ENCODE results near the gene RSU1. TPM values are rescaled to one million over a fixed set of nuclear protein-coding genes. Genes with fewer than 3 reads are reported as not detected.

RSU1 gene
- total RNA-seq, 1 experiment from 2014 or later, result 35.2 TPM

DNA sequence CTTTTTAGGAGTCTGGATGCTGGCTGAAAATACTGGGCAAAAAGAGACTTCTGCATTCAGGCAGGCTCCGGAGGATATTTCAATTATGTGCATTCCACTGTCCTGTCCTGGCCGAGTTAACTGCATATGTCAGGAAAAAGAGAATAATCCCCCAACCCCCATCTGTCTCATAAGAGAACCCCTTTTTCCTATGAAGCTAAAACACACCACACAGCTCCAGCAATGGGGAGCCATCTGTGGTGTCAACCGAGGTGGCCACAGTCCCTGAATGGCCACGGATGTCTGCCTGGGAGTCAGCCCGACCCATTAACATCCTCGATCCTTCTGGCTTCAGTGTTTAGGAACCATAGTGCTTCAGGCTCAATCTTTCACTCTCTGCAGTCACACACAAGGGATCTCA, 70.4 kb downstream of the RSU1 start:
- no peak for DNase-seq (ENCODE audit: extremely low read depth, low read depth)

DNA sequence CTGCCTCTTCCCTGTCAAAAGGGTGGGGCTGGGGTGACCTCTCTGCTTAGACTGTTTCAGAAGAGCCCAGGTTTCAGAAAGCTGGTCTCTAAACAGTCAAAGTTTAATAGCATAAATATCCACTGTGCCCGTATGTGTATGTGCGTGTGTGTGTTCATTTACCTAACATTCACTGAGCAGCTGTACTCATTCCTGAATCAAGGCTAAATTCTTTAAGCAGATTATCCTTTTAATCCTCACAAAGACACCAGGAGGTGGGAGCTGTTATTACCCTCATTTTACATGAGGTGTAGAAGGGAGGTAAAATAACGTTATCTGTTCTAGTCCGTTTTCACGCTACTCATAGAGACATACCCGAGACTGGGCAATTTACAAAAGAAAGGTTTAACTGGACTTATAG, 72.2 kb downstream of the RSU1 start:
- no peak for DNase-seq (ENCODE audit: extremely low read depth, low read depth)

DNA sequence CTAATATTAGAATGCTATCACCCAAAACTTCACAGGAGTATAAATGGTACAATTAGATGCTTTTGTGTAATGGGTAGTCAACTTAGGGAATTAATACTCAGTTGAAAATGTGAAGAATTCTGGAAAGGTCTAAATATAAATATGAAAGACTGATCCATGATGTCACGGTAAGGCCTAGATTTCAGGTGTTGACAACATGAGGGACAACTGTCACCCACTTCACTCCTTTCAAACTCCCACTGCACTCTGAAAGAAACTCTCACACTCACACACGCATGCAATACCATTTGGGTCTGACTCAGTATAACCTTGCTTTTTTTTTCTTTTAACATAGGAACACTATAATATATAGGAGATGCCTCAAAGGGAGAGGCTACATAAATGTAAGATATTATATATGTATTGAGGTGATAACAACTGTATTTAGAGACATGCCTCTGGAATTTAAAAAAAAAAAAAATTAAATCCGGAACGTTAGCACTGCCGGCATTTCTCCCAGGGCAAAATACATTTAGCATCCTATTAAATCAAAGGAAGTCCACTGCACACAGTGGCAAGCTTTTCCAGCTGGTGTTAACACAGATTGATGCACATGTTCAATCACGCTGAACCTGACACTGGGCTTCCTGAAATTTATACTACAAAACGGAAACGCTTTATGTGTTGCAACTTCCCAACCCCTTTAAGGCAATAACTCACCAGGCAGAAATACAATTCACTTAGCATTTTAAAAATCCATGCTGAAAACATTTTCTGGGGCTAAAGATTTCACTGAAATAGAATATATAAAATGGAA, 74.9 kb downstream of the RSU1 start:
- no peak for DNase-seq (ENCODE audit: extremely low read depth, low read depth)

DNA sequence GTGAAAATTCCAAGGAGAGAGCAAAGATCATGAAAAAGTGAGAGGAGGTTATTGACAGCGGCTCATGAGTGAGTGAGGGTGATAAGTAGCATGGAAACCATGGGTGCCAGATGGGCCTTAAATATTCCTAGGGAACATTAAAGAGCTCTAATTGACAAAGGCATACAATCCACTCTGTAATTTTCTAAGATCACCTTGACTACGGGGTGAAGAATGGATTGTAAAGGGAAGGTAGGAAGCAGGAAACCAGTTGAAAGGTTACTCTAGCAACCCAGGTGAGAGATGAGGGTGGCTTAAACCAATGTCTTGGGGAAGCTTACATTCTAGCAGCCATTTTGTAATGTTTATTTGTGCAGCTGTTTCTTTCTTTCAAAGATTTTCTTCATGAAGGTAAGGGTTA, 75.7 kb downstream of the RSU1 start:
- DNase-seq (ENCODE audit: extremely low read depth, low read depth), result no peak

DNA sequence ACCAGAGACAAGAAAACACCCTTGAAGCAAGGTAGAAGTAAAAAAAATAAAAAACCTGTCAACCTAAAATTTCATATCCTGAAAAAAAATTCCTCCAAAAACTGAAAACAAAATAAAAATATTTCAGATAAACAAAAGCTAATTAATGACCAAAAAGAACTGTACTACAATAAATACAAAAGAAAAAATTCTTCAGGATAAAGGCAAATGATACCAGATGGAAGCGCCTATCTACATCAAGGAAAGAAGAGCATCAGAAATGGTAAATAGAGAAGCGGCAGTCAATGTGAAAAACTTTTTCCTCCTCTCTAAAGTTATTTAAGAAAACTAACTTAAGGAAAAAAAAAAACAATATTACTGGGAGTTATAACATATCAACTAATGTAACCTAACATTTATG, 79.8 kb downstream of the RSU1 start:
- DNase-seq (ENCODE audit: extremely low read depth, low read depth), result no peak

DNA sequence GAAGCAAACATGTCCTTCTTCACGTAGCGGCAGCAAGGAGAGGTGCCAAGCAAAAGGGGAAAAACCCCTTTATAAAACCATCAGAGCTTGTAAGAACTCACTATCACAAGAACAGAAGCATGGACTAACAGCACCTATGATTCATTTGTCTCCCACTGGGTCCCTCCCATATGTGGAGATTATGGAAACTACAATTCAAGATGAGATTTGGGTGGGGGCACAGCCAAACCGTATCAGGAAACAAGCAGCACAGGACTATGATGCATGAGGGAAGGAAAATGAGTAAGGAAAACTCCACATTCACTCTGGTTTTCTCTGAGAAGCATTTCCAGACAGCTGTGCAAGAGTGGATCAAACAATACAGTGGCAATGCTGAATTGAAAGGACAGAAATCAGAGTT, 81.6 kb downstream of the RSU1 start:
- no peak for DNase-seq (ENCODE audit: extremely low read depth, low read depth)

DNA sequence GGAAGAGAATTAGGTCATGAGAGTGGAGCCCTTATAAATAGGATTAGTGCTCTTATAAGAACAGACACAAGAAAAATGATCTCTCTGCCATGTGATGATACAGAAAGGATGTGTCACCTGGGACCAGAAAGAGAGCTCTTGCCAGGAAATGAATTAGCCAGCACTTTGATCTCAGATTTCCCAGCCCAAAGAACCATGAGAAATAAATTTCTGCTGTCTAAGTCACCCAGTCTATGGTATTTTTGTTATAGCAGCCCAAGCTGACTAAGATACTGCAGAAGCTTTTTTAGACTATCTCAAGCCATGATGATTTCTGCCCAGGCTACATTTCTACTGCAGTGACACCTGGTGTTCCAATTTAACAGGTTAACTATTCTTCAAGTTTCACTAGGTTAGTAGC, 84.8 kb downstream of the RSU1 start:
- DNase-seq (ENCODE audit: extremely low read depth, low read depth), result no peak

DNA sequence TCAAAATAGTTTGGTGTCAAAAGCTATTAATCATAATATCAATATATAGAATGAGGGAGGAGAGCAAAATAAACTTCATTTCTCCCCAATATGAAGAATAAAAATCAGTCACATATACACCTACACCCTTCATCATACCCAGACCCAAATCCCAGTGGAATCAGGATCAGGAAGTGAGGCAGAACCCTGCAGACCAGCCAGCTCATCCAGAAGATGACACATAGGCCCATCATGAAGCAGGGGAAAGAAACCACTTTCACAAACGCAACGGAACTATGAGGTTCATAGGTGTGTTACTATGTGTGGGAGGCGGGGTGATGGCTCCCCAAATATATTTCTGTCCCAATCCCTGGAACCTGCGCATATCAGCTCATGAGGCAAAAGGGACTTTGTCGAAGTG, 89.0 kb downstream of the RSU1 start:
- no peak for DNase-seq (ENCODE audit: extremely low read depth, low read depth)

DNA sequence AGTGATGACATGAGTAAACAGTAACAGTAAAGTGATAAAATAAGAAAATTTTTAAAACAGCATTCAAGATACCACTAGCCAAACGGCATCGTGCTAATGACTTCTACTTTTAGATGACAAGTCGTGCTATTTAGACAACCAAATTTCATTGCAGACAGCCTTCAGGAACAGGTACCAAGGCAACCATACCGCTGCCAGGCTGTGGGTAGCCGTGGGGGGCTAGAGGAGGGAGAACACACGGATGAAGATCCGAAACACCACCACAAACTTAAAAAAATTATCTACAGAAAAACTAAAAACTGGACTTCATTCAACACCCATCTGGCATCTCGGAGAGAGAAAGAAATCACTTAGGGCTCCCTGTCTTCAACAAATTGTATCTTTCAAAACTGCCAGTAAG, 89.6 kb downstream of the RSU1 start:
- no peak for DNase-seq (ENCODE audit: extremely low read depth, low read depth)

DNA sequence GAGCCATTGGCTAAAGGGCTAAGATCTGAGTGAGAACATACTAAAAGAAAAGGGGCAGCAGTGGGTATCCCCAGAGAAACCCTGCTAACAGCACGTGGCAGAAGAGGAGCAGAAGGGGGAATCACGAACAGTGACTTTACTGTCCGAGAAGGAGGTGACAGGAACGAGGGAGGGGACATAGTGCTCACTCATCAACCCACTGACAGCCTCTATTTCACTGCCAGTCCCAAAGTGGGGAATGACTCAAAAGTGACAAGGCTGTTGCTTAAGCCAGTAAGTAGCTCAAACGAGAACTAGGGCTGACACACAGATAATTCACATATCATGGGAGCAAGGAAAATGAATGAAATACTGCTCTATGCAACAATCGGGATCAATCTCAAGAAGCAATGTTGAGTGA, 92.7 kb downstream of the RSU1 start:
- no peak for DNase-seq (ENCODE audit: extremely low read depth, low read depth)

DNA sequence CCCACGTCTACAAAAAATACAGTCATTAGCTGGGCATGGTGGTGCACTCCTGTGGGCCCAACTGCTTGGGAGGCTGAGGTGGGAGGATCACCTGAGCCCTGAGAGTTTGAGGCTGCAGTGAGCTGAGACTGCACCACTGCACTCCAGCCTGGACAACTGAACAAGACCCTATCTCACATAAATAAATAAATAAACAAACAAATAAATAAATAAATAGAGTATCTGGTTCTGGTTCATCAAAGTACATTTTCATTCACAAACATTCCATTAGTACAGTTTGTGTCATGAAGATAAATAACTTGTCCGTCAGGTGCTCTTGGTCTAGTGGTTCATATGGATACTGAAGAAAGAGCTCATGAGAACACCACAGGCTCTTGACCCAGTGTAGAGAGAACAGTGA, 96.4 kb downstream of the RSU1 start:
- no peak for DNase-seq (ENCODE audit: extremely low read depth, low read depth)

DNA sequence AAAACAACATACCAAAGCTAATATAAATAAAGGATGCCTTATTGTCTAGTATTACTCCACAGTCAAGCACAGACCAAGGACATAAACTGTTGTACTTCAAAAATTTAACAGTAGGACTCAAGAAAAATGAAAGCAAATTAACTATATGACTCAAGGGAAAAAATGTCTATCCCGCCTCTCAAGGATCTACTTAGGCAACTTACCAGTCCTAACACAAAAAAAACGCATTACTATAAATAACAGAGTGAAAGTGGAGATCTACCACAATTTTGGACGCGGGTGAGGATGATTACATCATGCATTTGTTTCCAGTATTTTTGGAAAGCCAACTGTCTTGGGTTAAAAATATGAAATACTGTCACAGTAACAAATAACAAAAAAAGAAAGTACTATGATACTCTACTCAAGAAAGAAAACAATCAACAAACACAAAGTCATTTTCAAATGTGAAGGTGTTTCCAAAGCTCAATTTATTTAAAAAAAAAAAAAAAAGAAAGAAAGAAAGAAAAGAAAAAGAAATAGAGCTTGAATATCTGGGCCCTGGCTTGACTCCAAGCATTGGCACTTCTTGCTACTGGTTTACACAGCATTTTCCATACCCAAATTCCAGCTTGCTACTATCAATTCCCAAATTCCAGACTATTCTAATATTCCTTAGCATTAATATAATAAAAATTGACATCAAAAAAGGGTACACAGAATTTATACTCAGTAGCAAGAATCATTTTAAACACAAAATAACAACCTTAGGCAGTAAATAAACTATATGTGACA, 99.4 kb downstream of the RSU1 start:
- DNase-seq (ENCODE audit: extremely low read depth, low read depth), result no peak

DNA sequence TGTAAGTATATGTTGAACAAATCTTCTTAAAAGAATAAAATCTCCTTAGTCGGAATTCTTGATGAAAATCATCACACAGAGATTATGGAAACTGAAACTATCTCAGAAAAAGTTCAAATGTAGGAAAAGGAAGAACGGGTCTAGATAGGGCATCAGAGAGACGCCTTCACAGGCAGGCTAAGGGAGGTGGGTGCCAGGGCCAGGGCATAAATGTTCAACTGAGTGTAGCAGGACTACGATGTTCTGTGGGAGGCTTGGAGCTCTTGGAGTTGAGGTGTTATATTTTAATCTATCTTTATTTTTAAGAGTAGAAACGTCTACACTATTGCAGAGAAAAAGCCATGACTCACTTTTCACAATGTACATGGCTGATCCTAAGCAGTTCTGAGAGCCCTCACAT, 101.2 kb downstream of the RSU1 start:
- DNase-seq (ENCODE audit: extremely low read depth, low read depth), result no peak

DNA sequence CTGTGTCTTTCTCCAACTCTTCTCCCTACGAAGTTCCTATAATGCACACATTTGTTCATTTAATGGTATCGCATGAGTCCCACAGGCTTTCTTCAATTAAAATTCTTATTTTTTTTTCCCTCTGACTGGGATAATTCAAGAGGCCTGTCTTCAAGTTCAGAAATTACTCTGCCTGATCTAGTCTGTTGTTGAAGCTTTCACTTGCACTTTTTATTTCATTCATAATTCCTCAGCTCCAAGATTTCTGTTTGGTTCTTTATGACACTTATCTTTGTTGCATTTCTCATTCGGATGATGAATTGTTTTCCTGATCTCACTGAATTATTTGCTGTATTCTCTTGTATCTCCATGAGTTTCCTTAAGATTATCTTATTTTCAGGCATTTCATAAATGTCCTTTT, 103.9 kb downstream of the RSU1 start:
- no peak for DNase-seq (ENCODE audit: extremely low read depth, low read depth)

DNA sequence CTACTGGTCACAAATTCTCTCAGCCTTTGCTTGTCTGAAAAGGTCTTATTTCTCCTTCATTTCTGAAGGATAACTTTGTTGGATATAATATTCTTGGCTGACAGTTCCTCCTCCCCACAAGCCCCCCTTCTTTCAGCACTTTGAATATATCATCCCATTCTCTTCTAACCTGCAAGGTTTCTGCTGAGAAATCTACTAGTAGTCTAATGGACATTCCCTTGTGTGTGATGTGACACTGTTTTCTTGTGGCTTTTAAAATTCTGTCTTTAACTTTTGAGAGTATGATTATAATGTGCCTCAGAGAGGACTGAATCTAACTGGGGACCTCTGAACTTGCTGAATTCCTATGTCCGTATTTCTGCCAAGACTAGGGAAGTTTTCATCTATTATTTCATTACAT, 104.3 kb downstream of the RSU1 start:
- DNase-seq (ENCODE audit: extremely low read depth, low read depth), result no peak

DNA sequence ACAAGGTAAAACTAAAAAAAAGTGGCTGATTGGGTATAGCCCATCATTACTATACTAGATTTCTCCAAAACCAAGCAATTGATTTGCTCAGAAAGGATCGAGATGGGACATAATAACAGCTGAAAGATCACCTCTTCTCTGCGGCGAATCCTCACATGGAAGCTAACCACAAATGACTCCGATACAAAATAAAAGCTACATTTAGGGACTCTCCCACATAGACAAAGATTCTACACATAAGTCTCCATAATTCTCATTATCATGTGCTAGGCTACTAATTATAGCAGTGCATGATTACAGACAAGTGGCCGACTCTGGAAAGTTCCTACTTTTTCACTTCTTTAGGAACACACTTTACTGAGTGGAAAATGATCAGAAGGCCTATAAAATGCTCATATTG, 116.9 kb downstream of the RSU1 start:
- no peak for DNase-seq (ENCODE audit: extremely low read depth, low read depth)

DNA sequence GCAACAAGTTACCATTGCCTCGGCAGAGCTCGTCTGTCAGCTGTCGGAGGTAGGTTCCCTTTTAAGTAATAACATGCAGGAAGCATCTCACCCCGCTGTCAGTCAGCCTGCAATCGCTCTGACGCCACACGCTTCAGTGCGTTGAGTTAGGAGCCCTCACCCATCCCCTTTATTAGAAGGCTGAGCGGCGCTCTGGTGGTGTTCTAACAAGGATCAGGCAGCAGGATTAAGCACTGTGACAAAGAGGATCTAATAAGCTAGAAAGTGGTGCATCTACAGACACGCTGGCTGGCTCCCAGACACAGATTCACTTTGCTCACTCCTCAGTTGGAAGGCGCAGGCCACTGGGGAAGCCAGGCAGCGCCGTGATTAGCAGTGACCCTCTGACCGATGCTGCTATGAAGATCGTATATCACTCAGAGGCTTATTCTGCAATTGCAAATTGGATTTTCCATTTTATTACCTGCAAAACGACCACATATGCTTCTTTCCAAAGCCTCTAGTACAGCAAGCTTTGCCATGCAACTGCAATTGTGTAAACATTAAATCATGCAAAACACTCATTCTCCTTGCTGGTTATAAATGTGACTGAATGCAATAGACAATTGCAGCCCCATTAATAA, 117.7 kb downstream of the RSU1 start:
- no peak for DNase-seq (ENCODE audit: extremely low read depth, low read depth)

DNA sequence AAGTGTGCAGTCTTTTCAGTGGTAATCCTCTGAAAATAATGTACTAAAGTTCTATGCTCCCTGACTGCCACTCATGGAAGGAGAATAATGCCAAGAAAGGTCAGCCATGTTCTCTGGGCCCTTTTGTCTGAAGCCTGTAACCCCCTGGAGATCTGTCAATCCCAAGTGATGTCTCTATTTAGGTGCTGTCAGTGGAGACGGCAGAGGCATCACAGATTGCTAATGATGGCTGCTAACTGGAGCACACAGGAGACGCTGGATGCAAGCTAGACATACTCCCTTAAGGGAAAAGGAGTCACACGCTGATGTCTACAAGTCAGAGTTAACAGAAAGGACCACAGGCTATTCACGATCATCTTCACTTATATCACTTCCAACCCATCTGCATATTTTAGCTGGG, 118.8 kb downstream of the RSU1 start:
- no peak for DNase-seq (ENCODE audit: extremely low read depth, low read depth)

DNA sequence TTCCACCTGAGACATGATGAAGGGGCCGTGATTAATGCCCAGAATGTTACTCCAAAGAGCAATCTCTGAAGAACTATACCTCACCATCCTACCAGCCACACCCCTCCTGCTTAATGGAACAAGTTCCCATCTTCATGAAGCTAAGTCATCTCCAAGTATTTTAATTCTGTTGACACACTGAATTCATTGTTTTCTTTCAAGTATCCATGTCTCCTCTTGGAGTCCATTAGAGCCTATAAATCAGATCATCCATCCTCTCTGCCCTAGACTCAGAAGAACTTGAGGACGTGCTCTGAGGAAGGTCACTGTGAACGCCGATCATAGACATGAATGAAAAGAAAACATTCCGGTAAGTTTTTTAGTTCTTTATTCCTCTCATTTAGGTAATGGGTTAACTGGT, 126.8 kb downstream of the RSU1 start:
- DNase-seq (ENCODE audit: extremely low read depth, low read depth), result no peak

DNA sequence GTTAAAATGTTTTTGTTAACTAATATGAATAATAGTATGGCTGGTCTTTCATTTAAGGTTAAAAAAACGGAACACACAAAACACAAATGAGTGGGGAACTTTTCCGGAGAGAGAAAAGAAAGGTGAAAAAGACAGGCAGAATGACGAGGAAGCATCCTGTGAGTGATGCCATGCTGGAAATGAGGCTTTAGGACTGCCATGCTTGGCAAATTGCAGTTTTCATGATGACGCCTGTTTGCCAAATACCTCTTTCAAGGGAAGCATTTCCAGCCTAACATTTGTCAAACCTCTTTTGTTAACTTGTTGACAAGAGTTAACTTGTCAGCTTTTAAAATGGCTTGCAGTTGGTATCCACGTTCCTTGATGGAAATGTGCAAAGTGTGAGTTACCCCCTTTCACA, 127.5 kb downstream of the RSU1 start:
- DNase-seq (ENCODE audit: extremely low read depth, low read depth), result no peak

DNA sequence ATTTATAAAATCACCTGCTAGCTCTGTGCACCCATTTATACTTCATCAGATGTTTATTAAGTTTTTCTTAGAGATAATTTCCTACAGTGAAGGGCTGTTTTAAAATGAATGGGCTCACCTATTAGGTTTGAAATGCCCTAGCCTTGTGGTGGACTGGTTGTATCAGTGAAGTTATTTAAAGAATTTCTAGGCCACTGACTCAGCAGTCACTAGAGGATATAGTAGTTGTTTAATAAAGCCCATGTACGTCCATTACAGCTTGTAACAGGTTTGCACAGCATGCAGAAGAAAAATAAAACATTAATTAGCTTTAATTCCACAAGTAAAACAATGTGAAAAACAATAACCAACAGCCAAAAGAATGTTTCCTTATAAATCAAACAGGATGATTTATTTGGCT, 128.0 kb downstream of the RSU1 start:
- no peak for DNase-seq (ENCODE audit: extremely low read depth, low read depth)

All from NCI-H460 (cell line).